ENCODE data around the gene OTOG.

The OTOG gene

GRCh38 chr11:17515443-17516176, 31.4 kb upstream of the OTOG start:
- Histone ChIP-seq H4K20me1 (ENCODE audit: insufficient read depth, low read length) (no peaks in the 10 kb centered on the region), H3K27me3 (replicated peaks; ENCODE audit: insufficient read depth, low read length) (no peaks in the 10 kb centered on the region), H3K4me2 (ENCODE audit: low read depth, low read length) (no peak overlapping the region), H3K36me3 (replicated peaks; ENCODE audit: insufficient read depth, low read length) (no peaks in the 10 kb centered on the region), H3K9me2 (replicated peaks; ENCODE audit: insufficient read depth, low read length) (no peaks in the 10 kb centered on the region), H2AFZ (ENCODE audit: low read length) (no peak overlapping the region), H3K4me3 (ENCODE audit: low read length) (no peak overlapping the region), H3F3A (ENCODE audit: insufficient read depth, low read length) (no peaks in the 10 kb centered on the region), H3K4me1 (ENCODE audit: low read length) (peaks cover 4% of the 10 kb centered on the region), H3K79me2 (ENCODE audit: low read length) (no peaks in the 10 kb centered on the region), H3K27ac (ENCODE audit: low read length) (no peak overlapping the region), H3K9ac (ENCODE audit: low read length) (no peak overlapping the region), H3K9me3 (replicated peaks; ENCODE audit: insufficient read depth, low read length) (no peaks in the 10 kb centered on the region)
- no peak for DNase-seq
- TF ChIP-seq EZH2 (optimal IDR thresholded peaks at IDR 0.05; ENCODE audit: low read depth, low read length) (no peak), EZH2phosphoT487 (IDR thresholded peaks at IDR 0.05; ENCODE audit: low read length) (no peak)
- TF ChIP-seq, protein P1, sequence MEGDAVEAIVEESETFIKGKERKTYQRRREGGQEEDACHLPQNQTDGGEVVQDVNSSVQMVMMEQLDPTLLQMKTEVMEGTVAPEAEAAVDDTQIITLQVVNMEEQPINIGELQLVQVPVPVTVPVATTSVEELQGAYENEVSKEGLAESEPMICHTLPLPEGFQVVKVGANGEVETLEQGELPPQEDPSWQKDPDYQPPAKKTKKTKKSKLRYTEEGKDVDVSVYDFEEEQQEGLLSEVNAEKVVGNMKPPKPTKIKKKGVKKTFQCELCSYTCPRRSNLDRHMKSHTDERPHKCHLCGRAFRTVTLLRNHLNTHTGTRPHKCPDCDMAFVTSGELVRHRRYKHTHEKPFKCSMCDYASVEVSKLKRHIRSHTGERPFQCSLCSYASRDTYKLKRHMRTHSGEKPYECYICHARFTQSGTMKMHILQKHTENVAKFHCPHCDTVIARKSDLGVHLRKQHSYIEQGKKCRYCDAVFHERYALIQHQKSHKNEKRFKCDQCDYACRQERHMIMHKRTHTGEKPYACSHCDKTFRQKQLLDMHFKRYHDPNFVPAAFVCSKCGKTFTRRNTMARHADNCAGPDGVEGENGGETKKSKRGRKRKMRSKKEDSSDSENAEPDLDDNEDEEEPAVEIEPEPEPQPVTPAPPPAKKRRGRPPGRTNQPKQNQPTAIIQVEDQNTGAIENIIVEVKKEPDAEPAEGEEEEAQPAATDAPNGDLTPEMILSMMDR (IDR thresholded peaks at IDR 0.05; ENCODE audit: low read length), result no peak

GRCh38 chr11:17516551-17517150, 30.4 kb upstream of the OTOG start:
- H3K27ac ChIP-seq (ENCODE audit: low read length), result no peak overlapping the region
- no peak overlapping the region for H3K4me2 ChIP-seq (ENCODE audit: low read depth, low read length)
- DNase-seq, result no peak
- H3K36me3 ChIP-seq (replicated peaks; ENCODE audit: insufficient read depth, low read length), result no peaks in the 10 kb centered on the region
- H3K27me3 ChIP-seq (replicated peaks; ENCODE audit: insufficient read depth, low read length), result no peaks in the 10 kb centered on the region
- TF ChIP-seq, protein P1 (IDR thresholded peaks at IDR 0.05; ENCODE audit: low read length), result no peak
- TF ChIP-seq EZH2phosphoT487 (IDR thresholded peaks at IDR 0.05; ENCODE audit: low read length) (no peak), EZH2 (optimal IDR thresholded peaks at IDR 0.05; ENCODE audit: low read depth, low read length) (no peak)
- H4K20me1 ChIP-seq (ENCODE audit: insufficient read depth, low read length), result no peaks in the 10 kb centered on the region
- H3K9me2 ChIP-seq (replicated peaks; ENCODE audit: insufficient read depth, low read length), result no peaks in the 10 kb centered on the region
- no peak overlapping the region for H2AFZ ChIP-seq (ENCODE audit: low read length)
- no peaks in the 10 kb centered on the region for H3K79me2 ChIP-seq (ENCODE audit: low read length)
- no peak overlapping the region for H3K4me3 ChIP-seq (ENCODE audit: low read length)
- no peak overlapping the region for H3K9ac ChIP-seq (ENCODE audit: low read length)
- no peaks in the 10 kb centered on the region for H3F3A ChIP-seq (ENCODE audit: insufficient read depth, low read length)
- H3K9me3 ChIP-seq (replicated peaks; ENCODE audit: insufficient read depth, low read length), result no peaks in the 10 kb centered on the region
- H3K4me1 ChIP-seq (ENCODE audit: low read length), result no peaks in the 10 kb centered on the region

- Histone ChIP-seq H3K9me2 (replicated peaks; ENCODE audit: insufficient read depth, low read length) (no peaks in the 10 kb centered on the region), H3K27me3 (replicated peaks; ENCODE audit: insufficient read depth, low read length) (no peaks in the 10 kb centered on the region), H3K4me1 (ENCODE audit: low read length) (no peaks in the 10 kb centered on the region), H3K9me3 (replicated peaks; ENCODE audit: insufficient read depth, low read length) (no peaks in the 10 kb centered on the region), H3K4me3 (ENCODE audit: low read length) (no peak overlapping the region), H3K79me2 (ENCODE audit: low read length) (no peaks in the 10 kb centered on the region), H3K36me3 (replicated peaks; ENCODE audit: insufficient read depth, low read length) (no peaks in the 10 kb centered on the region), H3K9ac (ENCODE audit: low read length) (no peak overlapping the region), H2AFZ (ENCODE audit: low read length) (no peak overlapping the region), H3K27ac (ENCODE audit: low read length) (no peak overlapping the region), H3F3A (ENCODE audit: insufficient read depth, low read length) (no peaks in the 10 kb centered on the region), H3K4me2 (ENCODE audit: low read depth, low read length) (no peak overlapping the region), H4K20me1 (ENCODE audit: insufficient read depth, low read length) (no peaks in the 10 kb centered on the region)
- TF ChIP-seq, protein P1 (IDR thresholded peaks at IDR 0.05; ENCODE audit: low read length), result no peak
- TF ChIP-seq EZH2 (optimal IDR thresholded peaks at IDR 0.05; ENCODE audit: low read depth, low read length) (no peak), EZH2phosphoT487 (IDR thresholded peaks at IDR 0.05; ENCODE audit: low read length) (no peak)
- no peak for DNase-seq
These were observed 29.9 kb upstream of the OTOG start for GRCh38 chr11:17517186-17517585.
